Suprapubic skin (tissue), 3 donors: ENCODE measurements around the gene LLCFC1.

Experiments used
- CTCF ChIP-seq, 2 donors: fragments of 200-600 bp in 1 of 2; fragments of 450-650 bp in 1 of 2; sonication (generic) in 1 of 2; IDR thresholded peaks; one replicate each; pipeline ENCODE4 v1.5.1; 2016 to 2019; ENCODE audit warnings: antibody characterized with exemption in 2 of 2, mild to moderate bottlenecking in 1 of 2, moderate library complexity in 1 of 2
- POLR2A ChIP-seq, 2 donors: fragments of 450-650 bp; IDR thresholded peaks; one replicate each; pipeline ENCODE4 v1.6.1; 2017; ENCODE audit warnings: antibody characterized with exemption in 2 of 2, mild to moderate bottlenecking in 2 of 2, moderate library complexity in 2 of 2

- no peak for TF ChIP-seq CTCF (IDR thresholded peaks at IDR 0.05)
- TF ChIP-seq POLR2A (IDR thresholded peaks at IDR 0.05) = no peak
Measured at GRCh38 chr7:142904128-142904527, 35.2 kb upstream of the LLCFC1 start.
